Daoy (cell line): ENCODE data around the gene TCP1. TPM values are rescaled to one million over a fixed set of nuclear protein-coding genes. Genes with fewer than 3 reads are reported as not detected.
"Not testable (repeated sequence)": the region's sequence is repeated elsewhere in the genome, so short reads cannot be mapped to it uniquely, and the experiment has no call there.

Source experiments
- DNase-seq: peaks from one replicate; pipeline ENCODE4 v3.0.0-alpha.2; 2015; ENCODE audit warnings: low read depth
- total RNA-seq: library from RNA; depleted of rRNA; stranded (reverse); fragments of >200 nt; shearing (Covaris generic); gene quantifications from 2 replicates; pipeline ENCODE4 v1.2.3, GENCODE V29; 2014

TCP1 gene
- total RNA-seq, 1 experiment from 2014 or later = 741 TPM

DNA sequence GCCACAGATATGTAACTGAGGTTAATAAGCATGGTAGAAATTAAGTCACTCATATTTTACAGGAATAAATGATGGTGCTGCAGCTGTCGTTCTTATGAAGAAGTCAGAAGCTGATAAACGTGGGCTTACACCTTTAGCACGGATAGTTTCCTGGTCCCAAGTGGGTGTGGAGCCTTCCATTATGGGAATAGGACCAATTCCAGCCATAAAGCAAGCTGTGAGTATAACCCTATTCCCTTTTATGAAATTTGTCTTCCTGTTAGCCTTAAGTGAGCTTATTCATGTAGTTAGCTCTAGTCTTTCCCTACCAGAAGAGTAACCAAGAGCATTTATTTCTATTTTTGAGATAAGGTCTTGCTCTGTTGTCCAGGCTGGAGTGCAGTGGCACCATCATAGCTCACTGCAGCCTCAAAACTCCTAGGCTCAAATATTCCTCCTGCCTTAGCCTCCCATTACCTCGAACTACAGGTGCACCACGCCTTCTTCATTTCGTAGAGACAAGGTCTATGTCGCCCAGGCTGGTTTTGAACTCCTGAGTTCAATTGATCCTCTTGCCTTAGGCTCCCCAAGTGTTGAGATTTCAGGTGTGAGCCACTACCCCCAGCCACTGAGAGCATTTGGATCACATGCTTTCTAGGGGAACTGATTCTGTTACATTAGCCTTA lies 12.0 kb downstream of the TCP1 start:
- DNase-seq = no peak

DNA sequence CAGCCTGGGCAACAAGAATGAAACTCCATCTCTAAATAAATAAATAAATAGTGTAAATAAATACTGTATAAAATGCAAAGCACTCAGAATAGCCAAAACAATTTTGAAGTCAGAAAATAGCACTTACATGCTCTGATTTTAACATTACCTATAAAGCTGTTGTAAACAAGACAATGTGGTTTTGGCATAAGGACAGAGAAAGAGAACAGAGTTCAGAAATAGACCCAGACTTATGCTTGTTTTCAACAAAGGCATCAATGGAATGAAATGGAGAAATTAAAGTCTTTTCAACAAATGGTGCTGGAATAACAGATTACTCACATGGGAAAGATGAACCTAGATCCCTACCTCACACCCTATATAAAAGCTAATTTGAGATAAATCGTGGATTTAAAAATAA lies 17.2 kb downstream of the TCP1 start:
- no peak for DNase-seq

DNA sequence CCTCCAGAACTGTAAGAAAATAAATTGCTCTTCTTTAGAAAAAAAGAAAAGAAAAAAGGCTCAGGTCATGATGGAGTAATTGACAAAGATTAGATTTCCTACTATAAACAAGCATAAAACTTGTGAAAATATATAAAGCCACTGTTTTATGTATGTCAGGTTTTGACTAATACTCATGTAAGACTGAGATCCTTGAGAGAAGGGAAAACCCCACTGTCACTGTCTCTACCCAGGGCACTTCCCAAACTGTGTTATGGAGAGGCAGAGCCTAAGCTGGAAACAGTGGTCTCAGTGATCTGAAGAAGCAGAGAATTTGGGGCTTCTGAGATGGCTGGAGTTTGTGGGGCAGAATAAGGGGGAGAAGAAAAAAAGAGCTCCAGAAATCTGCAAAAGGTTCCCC lies 19.9 kb downstream of the TCP1 start:
- no peak for DNase-seq

DNA sequence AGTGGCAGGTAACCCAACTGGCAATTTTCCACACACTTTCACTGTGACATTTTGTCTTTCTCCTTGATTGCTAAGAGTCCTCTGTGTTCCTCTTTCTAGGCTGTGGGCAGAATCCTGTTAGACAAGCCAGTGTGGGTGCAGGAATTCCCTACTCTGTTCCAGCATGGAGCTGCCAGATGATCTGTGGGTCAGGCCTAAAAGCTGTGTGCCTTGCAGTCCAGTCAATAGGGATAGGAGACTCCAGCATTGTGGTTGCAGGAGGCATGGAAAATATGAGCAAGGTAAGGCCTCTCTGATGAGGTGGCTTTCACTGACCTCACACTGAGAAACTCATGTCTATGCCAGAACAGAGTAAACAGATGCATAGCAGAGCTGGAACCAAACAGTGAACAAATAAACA lies 22.5 kb downstream of the TCP1 start:
- no peak for DNase-seq

DNA sequence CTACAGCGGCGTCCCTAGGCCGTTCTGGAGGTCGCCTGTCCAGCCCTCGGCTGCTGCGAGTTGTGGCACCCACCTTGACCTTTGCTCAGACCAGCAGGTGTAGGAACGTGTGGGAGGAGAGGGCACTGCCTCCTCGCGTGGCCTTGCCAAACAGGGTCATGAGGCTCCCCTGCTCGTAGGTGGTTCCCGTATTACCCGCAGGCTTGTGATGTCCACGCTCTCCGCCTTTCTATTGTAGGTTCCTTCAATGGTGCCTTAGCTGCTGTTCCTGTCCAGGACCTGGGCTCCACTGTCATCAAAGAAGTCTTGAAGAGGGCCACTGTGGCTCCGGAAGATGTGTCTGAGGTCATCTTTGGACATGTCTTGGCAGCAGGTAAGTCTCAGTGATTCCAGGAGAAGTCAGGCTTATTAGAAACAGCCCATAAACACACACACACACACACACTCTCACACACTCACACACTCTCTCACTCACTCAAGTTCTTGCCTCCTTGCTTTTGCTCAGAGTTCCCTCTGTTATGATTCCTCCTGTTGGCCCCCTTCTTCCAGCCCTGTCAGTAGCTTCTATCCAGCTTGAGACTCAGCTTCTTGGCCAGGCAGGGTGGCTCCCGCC lies 26.6 kb downstream of the TCP1 start:
- no peak for DNase-seq

DNA sequence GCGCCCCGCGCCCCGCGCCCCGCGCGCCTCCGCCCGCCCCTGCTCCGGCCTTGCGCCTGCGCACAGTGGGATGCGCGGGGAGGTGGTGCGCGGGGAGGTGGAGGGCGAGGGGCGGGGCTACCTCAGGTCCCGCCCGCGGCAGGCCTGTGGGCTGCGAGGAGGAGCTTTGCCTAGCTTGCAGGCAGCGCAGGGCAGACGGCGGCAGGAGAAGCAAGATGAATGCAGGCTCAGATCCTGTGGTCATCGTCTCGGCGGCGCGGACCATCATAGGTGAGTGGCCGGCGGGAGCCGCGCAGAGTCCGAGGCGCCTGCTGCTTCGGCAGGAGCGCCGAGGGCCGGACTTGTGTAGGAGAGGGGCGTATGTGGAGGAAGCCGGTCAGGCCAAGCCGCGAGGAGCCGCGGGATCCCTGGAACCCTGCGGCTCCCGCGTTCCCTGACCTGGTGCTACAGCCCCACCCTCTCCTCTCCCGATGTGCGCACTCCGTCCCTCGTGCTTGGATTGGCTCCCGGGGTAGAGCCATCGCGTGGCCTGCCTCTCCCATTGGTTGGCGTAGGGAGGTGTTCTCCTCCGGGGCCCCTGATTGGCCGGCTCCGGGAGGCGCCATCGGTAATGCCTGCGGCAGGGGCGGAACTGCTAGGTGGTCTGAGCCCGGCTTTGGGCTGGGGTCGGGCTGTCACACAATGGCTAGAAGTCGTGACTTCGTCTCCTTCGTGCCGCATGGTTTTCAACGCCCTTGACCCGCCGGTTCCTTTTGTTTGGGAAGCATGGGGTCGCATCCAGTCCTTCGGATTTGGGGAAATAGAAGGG lies 27.3 kb downstream of the TCP1 start, which contains the start of gene ACAT2:
Gene ACAT2 (plus strand): TSS at position 173 of the 808 bp plus-strand sequence. CDS start 43 bp downstream, at position 216.
- DNase-seq = peak; percentile 99

DNA sequence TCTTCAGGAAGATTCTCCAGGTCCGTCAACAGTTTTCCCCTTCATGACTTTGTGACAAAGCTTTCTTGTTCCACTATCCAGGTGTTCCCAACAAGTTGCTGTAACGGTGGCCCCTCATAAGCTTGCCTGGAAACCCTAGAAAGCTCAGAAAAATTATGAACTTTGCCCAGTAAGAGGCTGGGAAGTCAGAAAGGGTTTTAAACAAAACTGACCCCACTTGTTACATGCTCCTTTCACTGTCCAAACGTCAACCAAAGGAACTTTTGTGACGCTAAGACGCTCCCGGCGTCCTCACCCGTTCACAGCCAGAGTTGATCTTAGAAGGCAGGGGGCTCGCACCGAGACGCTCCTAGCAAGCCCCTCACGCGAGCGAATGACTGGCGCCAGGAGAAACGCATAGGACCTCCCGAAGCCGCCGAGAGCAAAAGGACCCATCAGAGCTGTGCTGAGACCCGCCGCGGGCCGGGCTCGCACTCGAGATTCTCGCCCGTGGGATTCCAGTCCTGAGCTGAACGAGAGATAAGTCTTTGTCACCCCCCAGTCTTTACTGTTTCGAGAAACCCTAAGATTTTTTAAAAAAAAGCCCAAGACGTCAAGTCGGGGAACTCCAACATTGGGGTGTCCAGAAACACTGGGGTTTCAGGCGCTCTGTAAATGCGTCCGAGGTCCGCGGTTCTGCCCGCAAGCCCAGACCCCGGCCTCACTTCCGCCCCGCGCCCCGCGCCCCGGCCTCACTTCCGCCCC lies 28.1 kb downstream of the TCP1 start:
- peak; percentile 51 for DNase-seq

DNA sequence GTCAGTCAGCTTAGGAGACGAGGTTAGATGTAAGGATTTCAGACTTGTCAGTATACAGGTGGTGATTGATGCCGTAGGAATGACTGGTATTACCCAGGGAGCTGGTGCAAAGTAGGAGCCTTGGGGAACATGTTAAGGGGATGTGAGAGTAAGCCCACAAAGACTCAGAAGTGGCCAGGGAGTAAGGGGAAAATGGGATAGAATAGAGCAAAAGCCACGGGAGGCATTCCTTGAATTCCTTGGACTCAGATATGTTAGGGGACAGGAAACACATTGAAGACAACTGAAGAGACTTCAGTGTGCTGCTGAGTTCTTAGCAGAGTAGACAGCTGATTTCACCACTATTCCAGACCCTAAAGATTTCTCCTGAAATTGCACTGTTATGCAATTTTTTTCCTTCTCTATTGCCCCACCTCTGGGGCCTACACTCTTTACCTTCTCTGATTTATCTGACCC lies 28.8 kb downstream of the TCP1 start:
- DNase-seq = peak; percentile 82

DNA sequence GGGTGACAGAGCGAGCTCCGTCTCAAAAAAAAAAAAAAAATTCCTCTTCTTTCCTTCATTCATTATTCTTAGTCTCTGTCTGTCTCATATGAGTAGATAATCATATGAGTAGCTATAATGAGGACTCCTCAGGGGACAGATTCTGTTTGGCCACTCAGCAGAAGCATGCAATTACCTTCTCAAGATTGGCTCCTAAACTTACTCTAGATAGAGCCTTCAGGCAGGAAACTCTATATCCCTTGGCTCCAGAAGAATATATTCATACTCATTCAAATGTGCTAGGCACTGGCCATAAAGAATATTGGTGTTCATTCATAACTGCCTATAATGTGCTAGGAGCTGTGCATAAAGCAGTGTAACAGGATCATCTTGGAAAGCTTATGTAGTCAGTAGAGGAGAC lies 29.8 kb downstream of the TCP1 start:
- no peak for DNase-seq

DNA sequence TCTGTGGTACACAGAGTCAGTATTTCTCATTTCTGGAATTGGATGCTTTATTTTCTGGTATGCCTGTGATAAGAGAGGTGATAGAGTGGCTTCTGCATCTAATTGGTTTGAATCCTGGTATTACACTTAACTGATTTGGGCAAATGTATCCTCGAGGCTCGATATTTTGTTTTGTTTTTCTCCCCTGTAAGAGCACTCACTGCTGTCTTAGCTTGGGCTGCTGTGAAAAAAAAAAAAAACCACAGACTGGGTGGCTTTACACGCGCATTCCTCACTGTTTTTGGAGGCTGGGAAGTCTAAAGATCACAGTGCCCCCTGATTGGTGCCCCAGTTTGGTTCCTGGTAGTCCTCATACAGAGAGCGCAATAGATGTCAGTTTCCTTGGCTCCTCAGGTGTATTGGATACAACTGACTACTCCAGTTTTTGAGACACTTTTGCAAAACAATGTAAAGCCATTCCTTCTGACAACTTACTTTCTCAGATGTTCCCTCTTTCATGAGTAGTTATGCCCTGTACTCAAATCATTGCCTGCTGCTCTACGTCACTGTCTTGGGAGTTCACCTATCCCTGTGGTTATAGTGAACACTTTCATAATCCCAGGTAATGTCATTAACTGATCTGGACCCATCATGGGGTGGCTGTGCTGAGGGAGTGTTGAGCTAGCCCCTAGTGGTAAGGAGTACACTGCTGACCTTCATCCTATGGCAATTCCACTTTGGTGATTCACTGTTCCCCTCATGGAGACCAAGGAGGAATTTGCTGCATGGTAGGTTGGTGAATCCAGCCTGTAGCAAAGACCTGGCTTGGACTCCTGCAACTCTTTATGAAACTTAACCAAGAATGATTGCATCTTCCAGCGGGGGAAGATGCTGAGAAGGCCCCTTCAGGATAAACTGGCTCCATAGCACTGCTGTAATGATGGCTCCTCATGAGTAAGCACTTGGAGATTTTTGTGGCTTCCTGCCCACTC lies 31.1 kb downstream of the TCP1 start:
- peak; percentile 67 for DNase-seq

DNA sequence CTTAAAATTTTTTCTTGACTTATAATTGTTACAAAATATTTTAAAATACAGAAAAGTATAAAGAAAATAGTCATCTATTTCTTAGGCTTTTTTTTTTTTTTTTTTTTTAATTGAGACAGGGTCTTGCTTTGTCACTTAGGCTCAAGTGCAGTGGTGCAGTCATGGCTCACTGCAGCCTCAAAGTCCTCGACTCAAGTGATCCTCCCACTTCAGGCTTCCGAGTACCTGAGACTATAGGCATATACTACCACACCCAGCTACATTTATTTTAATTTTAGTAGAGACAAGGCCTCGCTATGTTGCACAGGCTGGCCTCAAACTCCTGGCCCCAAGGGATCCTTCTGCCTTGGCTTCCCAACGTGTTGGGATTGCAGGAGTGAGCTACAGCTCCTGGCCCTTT lies 32.9 kb downstream of the TCP1 start:
- no peak for DNase-seq

DNA sequence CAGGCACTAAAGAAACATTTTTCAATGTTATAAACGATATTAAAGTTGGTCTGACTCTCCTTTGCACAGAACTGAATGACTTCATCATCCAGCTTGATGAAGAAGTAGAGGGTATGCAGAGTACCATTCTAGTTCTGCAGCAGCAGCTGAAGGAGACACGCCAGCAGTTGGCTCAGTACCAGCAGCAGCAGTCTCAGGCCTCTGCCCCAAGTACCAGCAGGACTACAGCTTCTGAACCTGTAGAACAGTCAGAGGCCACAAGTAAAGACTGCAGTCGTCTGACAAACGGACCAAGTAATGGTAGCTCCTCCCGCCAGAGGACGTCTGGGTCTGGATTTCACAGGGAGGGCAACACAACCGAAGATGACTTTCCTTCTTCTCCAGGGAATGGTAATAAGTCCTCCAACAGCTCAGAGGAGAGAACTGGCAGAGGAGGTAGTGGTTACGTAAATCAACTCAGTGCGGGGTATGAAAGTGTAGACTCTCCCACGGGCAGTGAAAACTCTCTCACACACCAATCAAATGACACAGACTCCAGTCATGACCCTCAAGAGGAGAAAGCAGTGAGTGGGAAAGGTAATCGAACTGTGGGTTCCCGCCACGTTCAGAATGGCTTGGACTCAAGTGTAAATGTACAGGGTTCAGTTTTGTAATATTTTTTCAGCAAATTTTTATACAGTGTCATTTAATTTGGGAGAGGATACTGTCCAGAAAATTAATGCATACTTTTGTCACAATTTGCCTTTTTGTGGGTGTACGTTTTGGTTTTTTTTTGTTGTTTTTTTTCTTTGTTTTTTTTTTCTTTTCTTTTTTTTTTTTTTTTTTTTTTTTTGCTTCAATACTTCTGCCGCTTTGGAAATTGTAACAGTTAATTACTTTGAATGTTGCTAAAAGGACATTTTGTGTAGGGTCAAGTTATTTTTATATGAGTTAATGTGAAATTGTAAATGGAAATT lies 34.2 kb downstream of the TCP1 start:
- no peak for DNase-seq

DNA sequence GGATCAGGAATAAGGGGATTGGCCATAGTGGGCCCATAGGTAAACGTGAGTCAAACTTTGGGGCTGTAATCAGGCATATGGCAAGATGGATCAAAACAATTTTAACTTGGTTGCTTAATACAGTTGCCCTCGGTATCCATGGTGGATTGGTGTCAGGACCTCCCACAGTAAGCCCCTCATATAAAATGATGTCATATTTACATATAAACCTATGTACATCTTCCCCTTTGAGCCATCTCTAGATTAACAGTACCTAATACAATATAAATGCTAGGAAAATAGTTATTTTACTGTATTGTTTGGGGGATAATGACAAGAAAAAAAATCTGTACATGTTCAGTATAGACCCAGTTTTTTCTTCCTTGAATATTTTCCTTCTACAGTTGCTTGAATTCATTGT lies 35.0 kb downstream of the TCP1 start:
- DNase-seq = no peak

DNA sequence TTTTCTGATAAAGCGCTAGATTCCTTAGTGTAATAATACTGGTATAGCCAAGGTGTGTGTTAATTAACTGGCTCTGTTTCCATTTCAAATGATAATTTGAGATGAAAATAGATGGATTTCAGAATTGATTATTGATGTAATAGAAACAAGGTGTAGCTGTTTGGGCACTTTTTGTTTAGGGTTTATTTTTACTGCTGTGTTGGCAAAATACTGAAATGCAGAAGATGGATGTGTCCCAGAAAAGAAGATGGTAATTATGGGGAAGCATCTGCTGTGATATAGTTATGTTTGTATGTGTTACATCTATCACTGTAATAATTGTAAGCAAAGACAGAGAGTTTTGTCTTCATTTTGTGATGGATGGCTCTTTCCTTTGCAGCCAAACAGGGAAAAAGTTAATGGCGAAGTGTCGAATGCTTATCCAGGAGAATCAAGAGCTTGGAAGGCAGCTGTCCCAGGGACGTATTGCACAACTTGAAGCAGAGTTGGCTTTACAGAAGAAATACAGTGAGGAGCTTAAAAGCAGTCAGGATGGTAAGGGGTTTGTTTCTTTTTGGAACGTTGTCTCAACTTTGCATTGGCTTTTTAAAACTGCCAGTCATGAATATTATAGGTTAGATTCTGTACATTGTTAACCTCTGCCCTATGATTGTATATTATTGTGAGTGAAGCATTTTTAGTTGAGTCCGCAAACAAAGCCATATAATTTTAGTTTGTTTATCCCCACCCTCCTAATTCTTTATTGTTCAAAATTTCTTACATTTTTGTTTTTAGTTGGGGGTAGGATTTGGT lies 36.1 kb downstream of the TCP1 start:
- no peak for DNase-seq

DNA sequence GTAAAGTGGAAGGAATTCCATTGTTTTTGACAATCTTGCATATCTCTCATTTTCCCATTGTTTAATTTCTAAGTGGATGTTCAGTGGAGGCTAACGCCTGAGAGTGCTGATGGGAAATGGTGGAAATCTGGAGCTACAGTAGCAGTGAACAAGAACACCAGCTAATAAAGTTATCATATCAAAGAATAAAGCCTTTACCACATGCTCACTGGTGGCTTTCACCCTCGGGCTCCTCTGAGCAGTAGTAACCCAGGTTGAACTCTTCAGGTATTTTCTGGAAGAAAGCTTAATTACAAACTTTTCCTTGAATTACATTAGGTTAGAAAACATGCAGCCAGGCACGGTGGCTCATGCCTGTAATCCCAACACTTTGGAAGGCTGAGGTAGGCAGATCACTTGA lies 38.0 kb downstream of the TCP1 start:
- no peak for DNase-seq

DNA sequence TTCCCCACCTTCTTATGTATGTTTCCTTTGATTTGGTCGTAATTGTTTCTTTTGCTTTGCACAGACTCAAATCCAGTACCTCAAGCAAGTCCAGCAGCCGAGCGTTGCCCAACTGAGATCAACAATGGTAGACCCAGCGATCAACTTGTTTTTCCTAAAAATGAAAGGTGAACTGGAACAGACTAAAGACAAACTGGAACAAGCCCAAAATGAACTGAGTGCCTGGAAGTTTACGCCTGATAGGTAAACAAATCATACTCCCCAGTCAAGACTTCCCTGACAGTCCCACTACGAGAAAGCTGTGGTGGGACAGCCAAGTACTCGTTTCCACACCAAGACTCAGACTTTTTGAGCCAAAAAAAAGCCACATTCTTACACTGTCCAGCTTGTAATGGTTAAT lies 41.3 kb downstream of the TCP1 start:
- not testable (repeated sequence) for DNase-seq

DNA sequence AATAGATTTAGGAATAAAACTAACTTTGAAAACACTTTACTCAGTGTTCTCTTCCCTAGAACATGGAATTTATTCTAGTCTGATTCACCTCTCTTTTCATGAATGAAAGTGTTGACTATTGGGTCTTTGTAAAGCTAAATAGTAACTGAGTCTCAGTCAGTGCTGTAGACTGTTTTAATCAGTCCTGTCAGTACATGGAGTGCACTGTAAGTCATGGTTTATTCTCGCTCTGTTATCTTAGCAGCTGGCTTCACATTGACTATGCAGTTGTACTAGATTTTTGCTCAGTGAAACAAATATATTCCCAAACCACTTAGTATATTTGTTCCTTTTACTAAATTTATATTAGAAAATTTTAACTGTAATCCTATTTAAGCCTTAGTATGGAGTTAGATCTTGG lies 42.6 kb downstream of the TCP1 start:
- no peak for DNase-seq

DNA sequence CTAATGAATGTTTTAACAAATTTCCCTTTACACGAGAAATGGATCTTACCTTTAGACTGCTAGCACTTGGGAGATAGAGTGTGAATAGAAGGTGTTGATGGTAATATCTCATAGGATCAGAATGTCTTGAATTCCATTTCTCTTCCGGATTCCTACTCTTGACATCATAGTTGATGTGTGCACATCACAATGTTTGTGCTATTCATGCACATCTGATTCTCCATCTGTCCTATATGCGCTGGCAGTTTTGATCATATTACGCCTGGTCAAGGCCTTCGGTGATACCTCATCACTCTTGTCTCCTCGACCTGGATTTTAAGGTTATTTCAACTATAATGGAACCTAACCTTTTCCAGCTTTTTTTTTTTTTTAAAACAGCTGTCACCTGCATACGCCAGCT lies 44.3 kb downstream of the TCP1 start:
- DNase-seq = no peak

DNA sequence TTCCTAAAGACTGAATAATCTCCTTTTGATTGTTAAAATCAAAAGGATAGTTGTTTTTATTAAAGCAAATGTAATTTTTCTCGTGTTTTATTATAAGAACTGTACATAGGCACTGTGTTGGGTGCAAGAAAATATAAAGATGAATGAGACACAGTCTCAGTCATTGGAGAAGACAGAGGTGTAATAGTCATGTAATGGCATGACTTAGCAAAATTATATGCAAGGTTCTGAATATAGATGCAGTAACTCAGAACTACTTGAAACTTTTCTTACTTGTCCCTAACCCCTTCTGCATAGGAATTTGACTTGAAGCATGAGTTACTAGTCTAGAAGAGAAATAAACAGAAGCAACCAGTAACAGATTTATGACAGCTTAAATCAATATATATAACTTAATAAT lies 47.2 kb downstream of the TCP1 start:
- no peak for DNase-seq
